Measurements from ENCODE around the gene METTL8.

The METTL8 gene

DNA sequence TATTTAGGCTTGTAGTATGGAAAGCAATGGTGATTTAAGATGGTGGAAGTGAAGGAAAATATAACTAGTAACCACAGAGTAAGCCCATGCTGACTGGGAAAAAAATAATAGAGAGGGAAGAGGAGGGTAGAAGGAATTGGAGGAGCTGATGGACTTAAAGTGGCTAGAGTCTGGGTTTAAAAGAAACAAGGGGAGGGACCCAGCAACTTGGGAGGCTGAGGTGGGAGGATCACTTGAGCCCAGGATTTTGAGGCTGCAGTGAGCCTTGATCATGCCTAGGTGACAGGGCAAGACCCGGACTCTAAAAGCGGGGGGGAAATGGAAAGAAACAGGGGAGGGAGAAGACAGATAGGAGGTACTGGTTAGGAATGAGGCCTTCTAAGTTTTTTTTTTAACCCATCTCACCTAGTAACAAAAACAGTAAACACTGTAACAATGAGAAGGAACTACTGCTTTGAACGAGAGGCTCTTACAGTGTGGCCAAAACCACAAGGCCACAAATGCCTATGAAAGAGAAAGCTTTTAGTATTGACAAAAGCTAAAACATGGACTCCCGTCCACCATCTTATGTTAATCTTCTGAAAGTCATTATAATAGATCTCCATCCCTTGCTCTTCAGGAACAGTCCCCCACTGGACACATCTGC is 26.6 kb downstream of the METTL8 start:
- no peak overlapping the region; the same call in 1 of the 2 replicates for H3K4me3 ChIP-seq (ENCODE audit: low read depth, low read length)
- peak; percentile 88 for DNase-seq (ENCODE audit: low read depth)
- TF ChIP-seq, protein P1, sequence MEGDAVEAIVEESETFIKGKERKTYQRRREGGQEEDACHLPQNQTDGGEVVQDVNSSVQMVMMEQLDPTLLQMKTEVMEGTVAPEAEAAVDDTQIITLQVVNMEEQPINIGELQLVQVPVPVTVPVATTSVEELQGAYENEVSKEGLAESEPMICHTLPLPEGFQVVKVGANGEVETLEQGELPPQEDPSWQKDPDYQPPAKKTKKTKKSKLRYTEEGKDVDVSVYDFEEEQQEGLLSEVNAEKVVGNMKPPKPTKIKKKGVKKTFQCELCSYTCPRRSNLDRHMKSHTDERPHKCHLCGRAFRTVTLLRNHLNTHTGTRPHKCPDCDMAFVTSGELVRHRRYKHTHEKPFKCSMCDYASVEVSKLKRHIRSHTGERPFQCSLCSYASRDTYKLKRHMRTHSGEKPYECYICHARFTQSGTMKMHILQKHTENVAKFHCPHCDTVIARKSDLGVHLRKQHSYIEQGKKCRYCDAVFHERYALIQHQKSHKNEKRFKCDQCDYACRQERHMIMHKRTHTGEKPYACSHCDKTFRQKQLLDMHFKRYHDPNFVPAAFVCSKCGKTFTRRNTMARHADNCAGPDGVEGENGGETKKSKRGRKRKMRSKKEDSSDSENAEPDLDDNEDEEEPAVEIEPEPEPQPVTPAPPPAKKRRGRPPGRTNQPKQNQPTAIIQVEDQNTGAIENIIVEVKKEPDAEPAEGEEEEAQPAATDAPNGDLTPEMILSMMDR (IDR thresholded peaks at IDR 0.05; ENCODE audit: insufficient read depth, low read depth, low read length, missing control alignments), result no peak

DNA sequence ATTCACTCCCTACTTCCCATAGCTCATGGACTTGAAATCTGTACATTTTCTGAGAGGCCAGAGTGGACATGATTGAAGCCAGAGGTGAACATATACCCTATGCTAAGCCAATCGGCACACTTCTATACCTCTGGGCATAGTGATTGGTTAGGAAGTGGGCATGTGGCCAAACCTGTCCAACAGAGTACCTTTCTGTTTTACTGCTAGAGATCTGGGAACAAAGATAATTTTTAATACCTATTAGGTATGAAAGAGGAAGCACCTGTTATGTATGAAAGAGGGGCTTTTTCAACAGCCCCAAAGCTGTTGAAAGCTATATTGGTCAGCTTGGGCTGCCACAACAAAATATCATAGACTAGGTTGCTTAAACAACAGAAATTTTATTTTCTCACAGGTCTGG is 27.7 kb downstream of the METTL8 start:
- H3K4me3 ChIP-seq (ENCODE audit: low read depth, low read length), result no peak overlapping the region
- TF ChIP-seq, protein P1 (IDR thresholded peaks at IDR 0.05; ENCODE audit: insufficient read depth, low read depth, low read length, missing control alignments), result no peak
- peak; percentile 77 for DNase-seq (ENCODE audit: low read depth)

DNA sequence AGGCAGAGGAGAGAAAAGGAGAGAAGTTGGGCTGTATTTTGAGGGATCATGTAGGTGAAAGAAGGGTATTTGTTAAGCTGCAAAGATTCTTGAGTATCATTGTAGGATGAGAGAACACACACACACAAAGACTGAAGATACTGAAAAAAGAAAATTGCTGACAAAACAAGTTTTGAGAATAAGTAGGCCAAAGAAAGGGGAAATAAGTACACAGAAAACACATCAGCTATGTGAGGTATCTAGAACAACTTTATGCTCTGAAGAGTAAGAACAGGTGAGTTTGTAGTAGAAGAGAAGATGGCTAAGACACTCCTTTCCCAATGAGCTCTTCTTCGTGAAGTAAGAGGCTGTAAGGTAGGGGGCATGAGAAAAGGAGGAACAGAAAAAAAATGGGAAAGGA is 28.2 kb downstream of the METTL8 start:
- no peak for DNase-seq (ENCODE audit: low read depth)
- TF ChIP-seq, protein P1 (IDR thresholded peaks at IDR 0.05; ENCODE audit: insufficient read depth, low read depth, low read length, missing control alignments), result no peak
- H3K4me3 ChIP-seq (ENCODE audit: low read depth, low read length), result no peak overlapping the region

DNA sequence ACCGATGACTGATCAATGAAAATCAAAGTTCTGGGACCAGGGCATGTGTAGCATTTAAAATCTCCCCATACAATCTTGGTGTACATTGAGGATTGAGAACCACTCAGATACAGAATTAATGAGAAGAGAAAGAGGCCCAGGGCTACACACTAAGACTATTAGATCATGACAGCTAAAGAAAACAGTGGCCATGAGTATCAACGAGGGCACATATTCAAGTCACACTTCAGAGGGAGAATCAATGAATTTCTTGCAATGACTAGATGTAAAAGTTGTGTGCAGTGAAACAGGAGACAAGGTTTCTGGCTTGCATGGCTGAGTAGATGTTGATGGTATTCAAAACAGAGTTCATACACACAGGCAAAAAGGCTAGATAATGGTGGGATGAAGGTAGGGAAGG is 29.1 kb downstream of the METTL8 start:
- peak; percentile 45 for DNase-seq (ENCODE audit: low read depth)
- no peak overlapping the region for H3K4me3 ChIP-seq (ENCODE audit: low read depth, low read length)
- TF ChIP-seq, protein P1 (IDR thresholded peaks at IDR 0.05; ENCODE audit: insufficient read depth, low read depth, low read length, missing control alignments), result no peak

DNA sequence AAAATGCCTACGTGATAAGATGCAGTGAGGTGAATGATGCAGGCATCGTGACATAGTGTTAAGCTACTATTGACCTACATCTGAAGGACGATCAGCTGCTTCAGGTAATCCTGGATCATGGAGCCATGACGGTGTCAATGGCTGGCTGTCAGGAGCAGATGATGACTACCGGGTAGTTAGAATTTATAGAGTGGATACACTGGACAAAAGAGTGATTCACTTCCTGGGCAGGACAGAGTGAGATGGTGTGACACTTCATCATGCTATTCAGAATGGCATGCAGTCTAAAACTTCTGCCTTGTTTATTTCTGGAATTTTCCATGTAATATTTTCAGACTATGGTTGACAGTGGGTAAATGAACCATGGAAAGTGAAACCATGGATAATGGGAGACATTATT is 29.5 kb downstream of the METTL8 start:
- DNase-seq (ENCODE audit: low read depth), result no peak
- TF ChIP-seq, protein P1 (IDR thresholded peaks at IDR 0.05; ENCODE audit: insufficient read depth, low read depth, low read length, missing control alignments), result no peak
- H3K4me3 ChIP-seq (ENCODE audit: low read depth, low read length), result no peak overlapping the region

DNA sequence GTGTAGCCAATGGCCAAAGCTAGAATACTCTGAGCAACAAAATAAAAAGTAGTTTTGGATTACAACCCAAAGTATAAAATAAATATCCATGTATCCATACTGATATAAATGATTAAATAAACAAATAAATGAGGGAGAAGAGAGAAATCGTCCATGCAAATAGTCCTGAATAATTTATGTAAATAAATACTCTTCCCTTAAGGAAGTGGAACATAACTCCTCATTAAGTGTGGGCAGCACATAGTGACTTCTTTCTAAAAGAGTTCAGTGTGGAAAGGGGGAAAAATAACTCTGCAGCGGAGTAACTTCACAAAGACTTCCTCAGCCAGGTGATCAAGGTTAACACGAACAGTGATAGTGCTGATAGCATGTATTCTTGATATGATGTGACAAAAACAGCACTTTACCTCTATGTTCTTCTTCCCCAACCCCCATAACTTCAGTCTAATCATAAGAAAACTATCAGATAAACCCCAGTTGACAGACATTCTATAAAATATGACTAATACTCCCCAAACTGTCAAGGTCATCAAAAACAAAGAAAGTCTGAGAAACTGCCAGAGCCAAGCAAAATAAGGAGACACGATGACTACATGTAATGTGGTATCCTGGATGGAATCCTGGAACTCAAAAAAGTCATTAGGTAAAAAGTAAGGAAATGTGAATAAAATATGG is 30.7 kb downstream of the METTL8 start:
- TF ChIP-seq, protein P1 (IDR thresholded peaks at IDR 0.05; ENCODE audit: insufficient read depth, low read depth, low read length, missing control alignments), result no peak
- H3K4me3 ChIP-seq (ENCODE audit: low read depth, low read length), result no peak overlapping the region
- no peak for DNase-seq (ENCODE audit: low read depth)

Measured in GM12865 (cell line).